Measurements from ENCODE around the gene C1orf35.

GRCh38 chr1:228118040-228118439 is 14.9 kb upstream of the C1orf35 start:
- no peak for TF ChIP-seq CTCF (IDR thresholded peaks at IDR 0.05)
- no peak for TF ChIP-seq POLR2A (IDR thresholded peaks at IDR 0.05)
- no peak for TF ChIP-seq POLR2AphosphoS5 (IDR thresholded peaks at IDR 0.05; ENCODE audit: insufficient read depth in 1 of 2, low read depth in 1 of 2)
